Measurements from ENCODE around the gene UNC45A. TPM values are rescaled to one million over a fixed set of nuclear protein-coding genes. Genes with fewer than 3 reads are reported as not detected.

Gene UNC45A
- total and polyA plus RNA-seq, 2 donors (not counting 1 experiment from before 2014, with no cell fraction given) = 56.3 to 79.0 TPM

DNA sequence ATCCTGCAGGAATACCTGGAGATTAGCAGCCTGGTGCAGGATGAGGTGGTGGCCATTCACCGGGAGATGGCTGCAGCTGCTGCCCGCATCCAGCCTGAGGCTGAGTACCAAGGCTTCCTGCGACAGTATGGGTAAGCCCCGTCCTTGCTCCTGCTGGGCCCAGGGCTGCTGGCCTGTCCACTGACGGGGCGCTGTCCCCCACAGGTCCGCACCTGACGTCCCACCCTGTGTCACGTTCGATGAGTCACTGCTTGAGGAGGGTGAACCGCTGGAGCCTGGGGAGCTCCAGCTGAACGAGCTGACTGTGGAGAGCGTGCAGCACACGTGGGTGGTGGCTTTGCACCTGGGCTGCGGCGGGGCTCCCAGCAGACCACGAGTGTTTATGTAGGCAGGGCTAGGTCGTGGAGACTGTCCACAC lies 45.8 kb upstream of the UNC45A start:
- Histone ChIP-seq H3K9ac (ENCODE audit: low read length) (no peak overlapping the region), H3K4me1 (ENCODE audit: control insufficient read depth in 2 of 2, insufficient read depth in 2 of 2, low read length in 2 of 2) (peaks cover 20 to 21% of the 10 kb centered on the region in 2 donors), H4K20me1 (ENCODE audit: control insufficient read depth, insufficient read depth, low read length, poor library complexity, severe bottlenecking) (peaks cover 12% of the 10 kb centered on the region), H3K9me3 (ENCODE audit: control extremely low read depth in 1 of 3, control insufficient read depth in 2 of 3, insufficient read depth in 1 of 3, low read length in 2 of 3) (peaks cover 0 to 6% (median 0%) of the 10 kb centered on the region in 3 donors), H3K4me2 (replicated peaks; ENCODE audit: low read depth, low read length, poor library complexity, severe bottlenecking) (no peak overlapping the region), H3K36me3 (replicated peaks in 1 of 2; ENCODE audit: control extremely low read depth in 1 of 2, control insufficient read depth in 1 of 2, extremely low read depth in 1 of 2, insufficient read depth in 2 of 2, low read length in 1 of 2) (peaks cover 0 to 55% of the 10 kb centered on the region in 2 experiments), H3K79me2 (ENCODE audit: control insufficient read depth, insufficient read depth, low read length) (peaks cover 30% of the 10 kb centered on the region), H3K27me3 (replicated peaks in 1 of 4; ENCODE audit: control extremely low read depth in 1 of 4, control insufficient read depth in 3 of 4, insufficient read depth in 4 of 4, low read length in 3 of 4) (no peaks in the 10 kb centered on the region), H3K27ac (ENCODE audit: low read length in 2 of 2) (no peak overlapping the region), H3K4me3 (ENCODE audit: control extremely low read depth in 1 of 5, extremely low read depth in 1 of 5, insufficient read depth in 1 of 5, low read depth in 2 of 5, low read length in 4 of 5) (no peak overlapping the region), H2AFZ (ENCODE audit: insufficient read depth, low read depth, low read length, poor library complexity, severe bottlenecking) (no peak overlapping the region)
- 73% methylated on average over 18 of the region's 18 CpGs for WGBS (ENCODE audit: insufficient coverage)
- no peak for ATAC-seq (ENCODE audit: low read depth)
- Mint-ChIP-seq H3K4me3 (no peak overlapping the region), H3K27me3 (no peaks in the 10 kb centered on the region), H3K4me1 (peaks cover 19% of the 10 kb centered on the region), H3K9me3 (ENCODE audit: insufficient read depth) (no peaks in the 10 kb centered on the region), H3K27ac (no peak overlapping the region)
- TF ChIP-seq, protein P1, sequence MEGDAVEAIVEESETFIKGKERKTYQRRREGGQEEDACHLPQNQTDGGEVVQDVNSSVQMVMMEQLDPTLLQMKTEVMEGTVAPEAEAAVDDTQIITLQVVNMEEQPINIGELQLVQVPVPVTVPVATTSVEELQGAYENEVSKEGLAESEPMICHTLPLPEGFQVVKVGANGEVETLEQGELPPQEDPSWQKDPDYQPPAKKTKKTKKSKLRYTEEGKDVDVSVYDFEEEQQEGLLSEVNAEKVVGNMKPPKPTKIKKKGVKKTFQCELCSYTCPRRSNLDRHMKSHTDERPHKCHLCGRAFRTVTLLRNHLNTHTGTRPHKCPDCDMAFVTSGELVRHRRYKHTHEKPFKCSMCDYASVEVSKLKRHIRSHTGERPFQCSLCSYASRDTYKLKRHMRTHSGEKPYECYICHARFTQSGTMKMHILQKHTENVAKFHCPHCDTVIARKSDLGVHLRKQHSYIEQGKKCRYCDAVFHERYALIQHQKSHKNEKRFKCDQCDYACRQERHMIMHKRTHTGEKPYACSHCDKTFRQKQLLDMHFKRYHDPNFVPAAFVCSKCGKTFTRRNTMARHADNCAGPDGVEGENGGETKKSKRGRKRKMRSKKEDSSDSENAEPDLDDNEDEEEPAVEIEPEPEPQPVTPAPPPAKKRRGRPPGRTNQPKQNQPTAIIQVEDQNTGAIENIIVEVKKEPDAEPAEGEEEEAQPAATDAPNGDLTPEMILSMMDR (IDR thresholded peaks at IDR 0.05) = no peak
- no peak for TF ChIP-seq EZH2 (IDR thresholded peaks at IDR 0.05; ENCODE audit: borderline replicate concordance, insufficient read depth, low read depth, low read length, poor library complexity, severe bottlenecking)
- CTCF ChIA-PET = interaction anchor here (1.4 to 3.7 kb wide), 3 partner anchors 42 to 241 kb away, joined by 5 to 26 read pairs (median 11); partner anchors contain the start of gene HDDC3
- intact Hi-C loops (cut with micrococcal nuclease) = loop anchor here (5.0 kb wide), 4 partner anchors 37 to 527 kb away; no protein-coding TSS in a partner anchor
- POLR2A ChIA-PET = no interaction called here
- DNase-seq = no peak

DNA sequence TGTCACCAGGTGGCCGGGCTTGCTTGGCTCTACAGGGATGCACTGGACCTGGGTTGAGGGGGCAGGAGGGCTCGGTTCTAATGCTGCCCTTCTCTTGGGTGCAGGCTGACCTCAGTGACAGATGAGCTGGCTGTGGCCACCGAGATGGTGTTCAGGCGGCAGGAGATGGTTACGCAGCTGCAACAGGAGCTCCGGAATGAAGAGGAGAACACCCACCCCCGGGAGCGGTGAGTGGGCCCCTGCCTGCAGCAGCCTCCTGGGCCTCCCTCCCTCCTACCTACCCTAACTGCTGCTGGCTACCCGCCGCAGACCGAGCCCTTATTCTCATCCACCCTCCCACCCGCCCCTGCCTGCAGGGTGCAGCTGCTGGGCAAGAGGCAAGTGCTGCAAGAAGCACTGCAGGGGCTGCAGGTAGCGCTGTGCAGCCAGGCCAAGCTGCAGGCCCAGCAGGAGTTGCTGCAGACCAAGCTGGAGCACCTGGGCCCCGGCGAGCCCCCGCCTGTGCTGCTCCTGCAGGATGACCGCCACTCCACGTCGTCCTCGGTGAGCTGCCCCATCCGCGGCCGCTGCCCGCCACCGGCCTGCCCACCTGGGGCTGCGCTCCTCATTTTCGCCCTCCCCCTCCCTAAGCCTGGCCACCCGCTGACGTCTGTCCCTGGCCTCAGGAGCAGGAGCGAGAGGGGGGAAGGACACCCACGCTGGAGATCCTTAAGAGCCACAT lies 45.2 kb upstream of the UNC45A start:
- 96% methylated on average over 24 of the region's 31 CpGs for WGBS (ENCODE audit: insufficient coverage)
- Mint-ChIP-seq H3K9me3 (ENCODE audit: insufficient read depth) (no peaks in the 10 kb centered on the region), H3K27me3 (no peaks in the 10 kb centered on the region), H3K4me3 (no peak overlapping the region), H3K4me1 (peaks cover 15% of the 10 kb centered on the region), H3K27ac (no peak overlapping the region)
- no peak overlapping the region for H3K4me3 ChIP-seq (ENCODE audit: control extremely low read depth in 1 of 5, extremely low read depth in 1 of 5, insufficient read depth in 1 of 5, low read depth in 2 of 5, low read length in 4 of 5)
- no peak overlapping the region for H3K4me2 ChIP-seq (replicated peaks; ENCODE audit: low read depth, low read length, poor library complexity, severe bottlenecking)
- no peak for TF ChIP-seq EZH2 (IDR thresholded peaks at IDR 0.05; ENCODE audit: borderline replicate concordance, insufficient read depth, low read depth, low read length, poor library complexity, severe bottlenecking)
- TF ChIP-seq, protein P1 (IDR thresholded peaks at IDR 0.05) = no peak
- ATAC-seq (ENCODE audit: low read depth) (no peak), DNase-seq (no peak)
- intact Hi-C loops (cut with micrococcal nuclease) = loop anchor here (5.0 kb wide), 4 partner anchors 38 to 528 kb away; no protein-coding TSS in a partner anchor
- H3K4me1 ChIP-seq (ENCODE audit: control insufficient read depth in 2 of 2, insufficient read depth in 2 of 2, low read length in 2 of 2) = peaks cover 16% of the 10 kb centered on the region in 2 donors
- H2AFZ ChIP-seq (ENCODE audit: insufficient read depth, low read depth, low read length, poor library complexity, severe bottlenecking) = no peak overlapping the region
- ChIA-PET POLR2A (no interaction called here), CTCF (interaction anchor here (1.4 to 3.7 kb wide), 3 partner anchors 42 to 242 kb away, joined by 5 to 26 read pairs (median 11); partner anchors contain the start of gene HDDC3)
- no peak overlapping the region for H3K9ac ChIP-seq (ENCODE audit: low read length)
- no peaks in the 10 kb centered on the region for H3K27me3 ChIP-seq (replicated peaks in 1 of 4; ENCODE audit: control extremely low read depth in 1 of 4, control insufficient read depth in 3 of 4, insufficient read depth in 4 of 4, low read length in 3 of 4)
- peaks cover 0 to 6% (median 0%) of the 10 kb centered on the region in 3 donors for H3K9me3 ChIP-seq (ENCODE audit: control extremely low read depth in 1 of 3, control insufficient read depth in 2 of 3, insufficient read depth in 1 of 3, low read length in 2 of 3)
- H3K79me2 ChIP-seq (ENCODE audit: control insufficient read depth, insufficient read depth, low read length) = peaks cover 30% of the 10 kb centered on the region
- peaks cover 0 to 55% of the 10 kb centered on the region in 2 experiments for H3K36me3 ChIP-seq (replicated peaks in 1 of 2; ENCODE audit: control extremely low read depth in 1 of 2, control insufficient read depth in 1 of 2, extremely low read depth in 1 of 2, insufficient read depth in 2 of 2, low read length in 1 of 2)
- no peak overlapping the region for H3K27ac ChIP-seq (ENCODE audit: low read length in 2 of 2)
- peaks cover 12% of the 10 kb centered on the region for H4K20me1 ChIP-seq (ENCODE audit: control insufficient read depth, insufficient read depth, low read length, poor library complexity, severe bottlenecking)
